A549 (cell line): ENCODE data around the gene SINHCAF.

Source experiments
- BHLHE40 ChIP-seq: IDR thresholded peaks from 2 replicates; pipeline ENCODE4 v1.6.1; 2012; ENCODE audit warnings: low read depth, low read length, inconsistent platforms
- CBX2 ChIP-seq: fragments of 200-600 bp; sonication (generic); IDR thresholded peaks from 2 replicates; pipeline ENCODE4 v1.6.1; 2016; ENCODE audit warnings: low read depth, mild to moderate bottlenecking, borderline replicate concordance
- CEBPB ChIP-seq, 2 experiments: fragments of >200 bp in 1 of 2; sonication (Bioruptor Twin) in 1 of 2; formaldehyde crosslinking in 1 of 2; IDR thresholded peaks; 2 replicates each; pipeline ENCODE4 v1.6.1; 2012 to 2016
- CHD2 ChIP-seq: fragments of 150-350 bp; IDR thresholded peaks from 2 replicates; pipeline ENCODE4 v1.6.1; 2014; ENCODE audit warnings: low read length; ENCODE audit not compliant: partially characterized antibody
- CTCF ChIP-seq: fragments of >200 bp; sonication (Bioruptor Twin); formaldehyde crosslinking; IDR thresholded peaks from 3 replicates; pipeline ENCODE4 v1.5.1; 2016
- KDM1A ChIP-seq: fragments of 200-600 bp; sonication (generic); IDR thresholded peaks from 2 replicates; pipeline ENCODE4 v1.6.1; 2016; ENCODE audit warnings: low read depth, mild to moderate bottlenecking

GRCh38 chr12:31261744-31262143 lies 64.2 kb downstream of the SINHCAF start:
- no peak for TF ChIP-seq CTCF
- no peak for TF ChIP-seq BHLHE40
- TF ChIP-seq CEBPB (IDR thresholded peaks at IDR 0.05), result no peak
- no peak for TF ChIP-seq CBX2
- TF ChIP-seq KDM1A, result no peak
- TF ChIP-seq CHD2, result no peak
